ENCODE results near the gene PLEKHA1.
A peak's percentile ranks its signal among the peaks of the same experiment; 100 is the strongest.

Gene PLEKHA1

GRCh38 chr10:122424059-122424458, 49.6 kb downstream of the PLEKHA1 start:
- DNase-seq: no peak

DNA sequence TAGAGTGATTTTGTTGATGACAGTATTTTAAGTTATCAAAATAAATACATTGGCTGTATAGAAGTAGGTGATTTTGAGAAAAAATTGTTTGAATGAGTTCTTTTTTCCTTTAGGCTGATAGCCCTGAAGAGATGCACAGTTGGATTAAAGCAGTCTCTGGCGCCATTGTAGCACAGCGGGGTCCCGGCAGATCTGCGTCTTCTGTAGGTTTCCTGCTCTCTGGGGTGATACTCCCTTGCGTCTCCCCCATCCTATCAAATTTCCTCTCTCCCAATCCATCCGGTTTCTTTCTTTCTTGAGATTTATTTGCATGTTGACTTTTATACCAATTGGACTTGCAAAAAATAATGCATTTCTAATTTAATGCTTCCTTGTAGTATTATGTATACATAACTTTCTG, 52.3 kb downstream of the PLEKHA1 start:
- DNase-seq: no peak

GRCh38 chr10:122427280-122427679, 52.8 kb downstream of the PLEKHA1 start:
- DNase-seq: no peak

GRCh38 chr10:122435212-122435827, 60.8 kb downstream of the PLEKHA1 start:
- peak; percentile 82 for DNase-seq

DNA sequence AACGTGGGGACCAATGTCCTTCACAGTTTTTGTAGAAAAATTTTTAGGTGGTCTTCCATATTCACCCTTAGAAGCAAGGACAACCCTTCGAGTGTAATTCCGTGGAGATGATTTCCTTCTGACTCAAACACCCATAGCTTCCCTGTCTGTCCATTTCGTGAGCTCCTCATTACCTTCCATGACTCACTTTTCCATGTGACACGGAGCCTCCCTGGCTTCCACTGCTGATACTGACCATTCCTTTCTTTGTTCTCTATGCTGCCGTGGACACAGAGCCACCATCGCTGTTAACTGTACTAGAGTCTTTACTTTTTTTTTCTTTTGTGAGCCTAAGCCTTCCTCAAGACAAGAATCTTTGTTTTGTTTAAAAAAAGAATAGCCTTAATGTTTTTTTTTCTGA, 67.5 kb downstream of the PLEKHA1 start:
- DNase-seq: no peak

DNA sequence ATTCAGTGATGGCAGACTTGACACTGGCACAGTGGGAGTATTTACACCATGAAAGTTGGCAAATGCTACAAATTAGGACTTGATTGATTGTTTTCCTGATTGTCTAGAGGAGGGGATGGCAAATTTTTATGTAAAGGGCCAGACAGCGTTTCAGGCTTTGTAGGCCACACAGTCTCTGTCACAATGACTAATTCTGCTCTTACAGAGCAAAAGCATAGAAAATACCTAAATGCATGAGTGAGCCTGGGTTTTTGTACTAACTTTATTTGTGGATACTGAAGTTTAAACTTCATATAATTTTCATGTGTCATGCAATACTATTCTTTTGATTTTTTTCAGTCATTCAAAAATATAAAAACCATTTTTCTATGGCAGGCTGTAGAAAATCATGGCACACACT, 71.0 kb downstream of the PLEKHA1 start:
- no peak for DNase-seq

DNA sequence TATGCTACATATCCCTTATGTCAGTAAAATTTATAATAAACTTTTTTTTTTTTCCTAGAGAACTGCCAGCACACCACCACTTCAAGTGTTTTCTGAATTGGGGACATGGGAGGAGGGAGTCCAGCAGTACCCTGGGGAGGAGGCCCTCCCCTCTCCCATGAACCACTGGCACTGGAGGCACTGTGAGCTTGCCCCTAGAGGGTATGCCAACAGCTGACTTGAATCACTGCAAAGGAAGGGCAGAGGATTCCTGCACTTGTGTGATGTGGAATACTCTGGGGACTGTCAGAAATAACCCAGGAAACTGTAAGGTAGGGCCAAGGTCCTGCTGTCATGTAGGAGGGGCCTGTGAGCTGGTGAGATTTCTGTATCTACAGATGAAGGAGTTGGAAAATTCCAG, 71.4 kb downstream of the PLEKHA1 start:
- no peak for DNase-seq

- DNase-seq: peak; percentile 62
Observed at GRCh38 chr10:122446668-122447423, 72.3 kb downstream of the PLEKHA1 start.

DNA sequence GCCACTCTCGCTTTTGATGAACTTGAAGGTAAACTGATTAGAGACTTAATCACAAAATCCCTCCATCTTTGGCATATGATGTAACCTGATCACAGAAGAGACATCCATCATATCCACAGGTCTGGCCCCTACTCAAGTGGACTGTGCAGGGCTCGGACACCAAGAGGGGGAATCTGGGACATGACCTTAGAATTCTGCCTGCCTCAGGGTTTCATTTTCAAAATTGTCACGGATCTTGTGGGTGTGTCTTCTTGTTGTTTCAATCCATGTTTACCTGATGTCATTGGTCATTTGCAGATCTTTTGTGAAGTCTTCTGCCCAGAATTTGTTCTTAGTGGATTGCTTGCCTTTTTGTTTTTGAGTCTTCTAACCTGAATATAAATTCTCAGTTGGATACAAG, 74.1 kb downstream of the PLEKHA1 start:
- no peak for DNase-seq

- no peak for DNase-seq
Observed at GRCh38 chr10:122449153-122449552, 74.6 kb downstream of the PLEKHA1 start.

- DNase-seq: no peak
Observed at GRCh38 chr10:122450353-122450990, 76.0 kb downstream of the PLEKHA1 start.

DNA sequence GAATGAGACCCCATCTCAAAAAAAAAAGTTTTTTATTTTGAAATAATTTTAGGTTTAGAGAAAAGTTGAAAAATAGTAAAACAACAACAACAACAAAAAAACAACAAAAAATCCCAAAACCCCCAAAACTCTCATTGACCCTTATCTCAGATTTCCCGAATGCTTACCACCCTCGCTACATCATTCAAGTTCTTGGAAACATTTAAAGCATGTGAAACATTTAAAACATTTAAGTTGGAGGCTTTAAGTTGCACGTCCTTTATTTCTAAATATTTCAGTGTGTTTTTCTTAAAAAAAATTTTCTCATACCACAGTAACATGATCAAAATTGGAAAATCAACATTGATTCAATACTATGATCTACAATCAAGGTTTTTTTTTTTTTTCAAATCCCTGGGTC, 79.6 kb downstream of the PLEKHA1 start:
- DNase-seq: no peak

GRCh38 chr10:122454603-122455080, 80.1 kb downstream of the PLEKHA1 start, which contains the start of gene ARMS2:
Gene ARMS2, plus strand, starts transcription at chr10:122454653. Its CDS starts 75 bp downstream, at chr10:122454728.
- no peak for DNase-seq

GRCh38 chr10:122455376-122456079, 81.0 kb downstream of the PLEKHA1 start:
- DNase-seq: no peak

DNA sequence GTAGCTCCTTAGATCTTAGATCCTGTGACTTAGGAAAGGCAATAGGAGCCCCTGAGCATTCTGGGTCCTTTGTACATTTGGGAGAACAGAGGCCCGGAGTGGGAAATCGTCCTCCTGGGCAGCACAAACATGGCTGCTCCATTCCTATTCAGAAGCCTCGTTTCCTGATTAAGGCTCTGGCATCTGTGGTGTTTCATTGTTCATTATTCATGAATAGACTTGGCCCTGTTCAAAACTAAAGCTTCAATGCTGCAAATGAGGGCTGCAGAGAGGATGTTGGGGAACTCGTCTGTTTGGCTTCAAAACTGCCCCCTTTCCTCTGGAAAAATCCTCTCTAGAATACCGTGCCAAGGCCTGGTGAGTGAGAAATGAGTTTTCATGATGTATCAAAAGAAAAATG, 83.4 kb downstream of the PLEKHA1 start:
- DNase-seq: no peak

- no peak for DNase-seq
Observed at GRCh38 chr10:122458693-122459092, 84.2 kb downstream of the PLEKHA1 start.

GRCh38 chr10:122459561-122460273, 85.2 kb downstream of the PLEKHA1 start:
- DNase-seq: no peak

GRCh38 chr10:122460891-122461293, 86.4 kb downstream of the PLEKHA1 start:
- DNase-seq: peak; percentile 50

DNA sequence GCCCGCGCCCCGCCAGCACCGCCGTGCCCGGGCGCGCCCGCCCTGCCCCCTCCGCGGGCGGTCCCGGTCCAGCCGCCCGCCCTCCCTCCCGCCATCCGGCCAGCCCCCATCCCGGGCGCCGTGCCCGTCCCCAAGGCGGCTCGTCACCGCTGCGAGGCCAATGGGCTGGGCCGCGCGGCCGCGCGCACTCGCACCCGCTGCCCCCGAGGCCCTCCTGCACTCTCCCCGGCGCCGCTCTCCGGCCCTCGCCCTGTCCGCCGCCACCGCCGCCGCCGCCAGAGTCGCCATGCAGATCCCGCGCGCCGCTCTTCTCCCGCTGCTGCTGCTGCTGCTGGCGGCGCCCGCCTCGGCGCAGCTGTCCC, 86.8 kb downstream of the PLEKHA1 start, which contains the start of gene HTRA1:
HTRA1 (plus strand) TSS at position 187 of the 362 bp plus-strand sequence; CDS start at position 287, 100 bp downstream.
- peak; percentile 74 for DNase-seq

- peak; percentile 61 for DNase-seq
Observed at GRCh38 chr10:122461729-122462532, 87.4 kb downstream of the PLEKHA1 start.

Measured in eye (tissue), 1 donor.